ENCODE results near the gene ZNF618.
"Not testable (repeated sequence)": the region's sequence is repeated elsewhere in the genome, so short reads cannot be mapped to it uniquely, and the experiment has no call there.

ZNF618 gene

DNA sequence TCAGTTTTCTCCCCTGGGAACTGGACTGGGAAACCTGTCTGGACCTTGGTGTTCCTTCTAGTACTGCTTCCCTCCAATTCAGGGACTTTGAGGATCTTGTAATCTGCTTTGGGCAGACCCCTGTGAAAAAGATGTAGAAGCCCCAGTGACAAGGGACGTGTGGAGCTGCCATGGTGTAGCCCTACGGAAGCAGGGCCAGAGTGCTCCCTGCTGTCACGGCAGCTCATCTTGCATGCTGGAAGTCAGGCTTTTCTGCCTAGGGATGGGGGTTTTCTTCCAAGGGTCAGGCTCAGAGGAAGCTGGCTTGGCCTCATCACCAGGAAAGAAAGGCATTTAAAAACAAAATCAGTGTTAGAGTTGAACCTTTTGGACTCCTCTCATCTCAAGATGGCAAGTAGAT is 115.6 kb downstream of the ZNF618 start:
- TF ChIP-seq, protein P1, sequence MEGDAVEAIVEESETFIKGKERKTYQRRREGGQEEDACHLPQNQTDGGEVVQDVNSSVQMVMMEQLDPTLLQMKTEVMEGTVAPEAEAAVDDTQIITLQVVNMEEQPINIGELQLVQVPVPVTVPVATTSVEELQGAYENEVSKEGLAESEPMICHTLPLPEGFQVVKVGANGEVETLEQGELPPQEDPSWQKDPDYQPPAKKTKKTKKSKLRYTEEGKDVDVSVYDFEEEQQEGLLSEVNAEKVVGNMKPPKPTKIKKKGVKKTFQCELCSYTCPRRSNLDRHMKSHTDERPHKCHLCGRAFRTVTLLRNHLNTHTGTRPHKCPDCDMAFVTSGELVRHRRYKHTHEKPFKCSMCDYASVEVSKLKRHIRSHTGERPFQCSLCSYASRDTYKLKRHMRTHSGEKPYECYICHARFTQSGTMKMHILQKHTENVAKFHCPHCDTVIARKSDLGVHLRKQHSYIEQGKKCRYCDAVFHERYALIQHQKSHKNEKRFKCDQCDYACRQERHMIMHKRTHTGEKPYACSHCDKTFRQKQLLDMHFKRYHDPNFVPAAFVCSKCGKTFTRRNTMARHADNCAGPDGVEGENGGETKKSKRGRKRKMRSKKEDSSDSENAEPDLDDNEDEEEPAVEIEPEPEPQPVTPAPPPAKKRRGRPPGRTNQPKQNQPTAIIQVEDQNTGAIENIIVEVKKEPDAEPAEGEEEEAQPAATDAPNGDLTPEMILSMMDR (IDR thresholded peaks at IDR 0.05; ENCODE audit: extremely low read depth, missing control alignments): no peak
- DNase-seq (ENCODE audit: low spot score): no peak

DNA sequence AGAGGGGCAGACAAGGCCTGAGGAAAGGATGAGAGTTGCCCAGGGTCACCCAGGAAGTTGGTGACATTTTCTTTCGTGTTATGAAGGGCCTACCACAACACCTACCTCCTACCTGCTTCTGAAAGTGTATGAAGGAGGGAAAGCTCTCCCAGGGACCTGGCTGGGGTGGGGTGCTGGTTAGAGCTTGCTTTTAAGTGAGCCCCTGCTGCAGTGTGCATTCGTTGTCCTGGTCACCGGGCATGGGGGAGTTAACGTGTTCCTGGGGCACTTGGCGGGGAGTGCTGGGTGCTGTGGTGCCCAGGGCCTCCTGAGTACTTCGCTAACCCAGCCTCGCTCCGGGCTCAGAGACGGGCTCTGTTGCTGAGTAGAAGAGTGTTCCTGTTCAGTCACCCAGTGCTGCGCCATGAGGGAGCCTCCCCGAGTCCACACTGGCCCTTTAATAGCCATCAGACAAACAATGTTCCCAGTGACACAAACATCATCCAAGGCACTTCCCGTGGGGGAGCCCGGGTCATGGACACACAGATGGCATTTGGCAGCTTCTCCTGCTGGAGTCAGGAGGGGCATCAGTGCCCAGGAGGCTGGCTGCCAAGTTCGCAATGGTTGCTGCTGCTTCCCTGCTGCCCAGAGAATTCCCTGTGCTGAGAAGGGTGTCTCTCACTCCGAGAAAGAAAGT is 116.3 kb downstream of the ZNF618 start:
- DNase-seq (ENCODE audit: low spot score): no peak

DNA sequence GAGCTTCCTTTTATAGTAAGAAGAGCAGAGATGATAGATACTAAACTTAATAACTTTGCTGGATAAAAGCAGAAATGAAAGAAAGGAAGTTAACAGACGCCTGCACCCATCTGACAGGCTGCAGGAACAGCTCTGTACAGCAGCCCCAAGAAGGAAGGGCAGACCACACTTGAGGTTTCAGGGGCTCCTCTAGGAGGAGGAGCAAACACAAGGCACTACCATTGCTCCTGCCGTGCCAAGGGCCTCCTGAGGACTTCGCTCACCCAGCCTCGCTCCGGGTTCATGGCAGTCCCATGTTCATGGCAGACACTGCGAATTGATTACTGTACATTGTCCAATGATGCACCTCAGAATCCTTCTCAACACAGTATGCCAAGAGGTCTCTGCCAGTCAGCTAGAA is 116.9 kb downstream of the ZNF618 start:
- TF ChIP-seq, protein P1 (IDR thresholded peaks at IDR 0.05; ENCODE audit: extremely low read depth, missing control alignments): no peak
- no peak for DNase-seq (ENCODE audit: low spot score)

More for the DNA sequence above, 116.3 kb downstream of the ZNF618 start:
- TF ChIP-seq, protein P1 (IDR thresholded peaks at IDR 0.05; ENCODE audit: extremely low read depth, missing control alignments): no peak

DNA sequence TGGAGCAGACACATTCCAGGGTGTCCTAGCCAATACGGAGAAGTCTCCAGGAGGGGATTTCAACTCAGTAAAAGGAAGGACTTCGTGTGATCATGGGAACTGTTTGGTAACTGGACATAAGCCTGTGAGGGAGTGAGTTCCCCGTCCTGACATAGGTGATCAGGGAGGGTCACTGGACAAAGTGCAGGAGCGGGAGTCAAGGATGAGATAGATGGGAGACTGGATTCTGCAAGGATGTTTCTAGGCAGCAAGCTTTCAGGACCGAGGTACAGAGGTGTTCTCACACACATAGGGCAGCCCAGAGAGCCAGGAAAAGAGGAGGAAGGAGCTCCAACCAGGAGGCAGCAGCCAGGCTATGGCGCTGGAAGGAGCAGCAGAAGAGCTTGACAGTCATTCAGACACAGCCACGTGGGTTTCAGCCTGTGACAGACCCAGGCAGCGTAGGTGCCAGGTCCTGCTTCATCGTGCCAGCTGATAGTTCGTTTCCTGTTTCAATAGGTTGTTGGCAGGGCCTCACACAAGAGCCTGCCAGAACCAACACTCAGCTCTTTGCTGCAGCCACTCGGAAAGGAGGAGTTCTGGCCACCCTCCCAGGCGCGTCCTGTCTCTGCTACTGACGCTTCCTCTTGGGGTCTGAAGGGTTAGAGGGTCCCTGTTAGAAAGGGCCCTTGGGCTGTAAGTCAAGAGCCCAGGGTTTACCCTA is 117.9 kb downstream of the ZNF618 start:
- DNase-seq (ENCODE audit: low spot score): no peak
- TF ChIP-seq, protein P1 (IDR thresholded peaks at IDR 0.05; ENCODE audit: extremely low read depth, missing control alignments): no peak

DNA sequence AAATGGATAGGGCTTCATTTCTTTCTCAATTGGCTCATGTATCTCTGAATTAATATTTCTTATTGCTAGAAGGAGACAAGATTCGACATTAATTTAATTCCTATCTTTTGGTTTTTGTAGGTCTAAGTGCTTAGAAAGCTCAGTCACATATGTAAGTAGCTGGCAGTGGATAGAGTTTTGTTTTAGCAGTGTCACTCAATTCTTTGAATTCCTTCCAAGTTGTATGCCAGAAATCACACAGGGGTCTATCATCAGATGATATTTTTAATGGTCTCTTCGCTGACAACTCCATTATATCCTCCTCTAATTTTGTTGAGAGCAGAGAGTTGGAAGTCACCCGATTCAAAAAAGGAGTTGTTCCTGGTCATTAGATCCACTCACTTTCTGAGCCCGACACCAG is 119.3 kb downstream of the ZNF618 start:
- DNase-seq (ENCODE audit: low spot score): no peak
- TF ChIP-seq, protein P1 (IDR thresholded peaks at IDR 0.05; ENCODE audit: extremely low read depth, missing control alignments): no peak

DNA sequence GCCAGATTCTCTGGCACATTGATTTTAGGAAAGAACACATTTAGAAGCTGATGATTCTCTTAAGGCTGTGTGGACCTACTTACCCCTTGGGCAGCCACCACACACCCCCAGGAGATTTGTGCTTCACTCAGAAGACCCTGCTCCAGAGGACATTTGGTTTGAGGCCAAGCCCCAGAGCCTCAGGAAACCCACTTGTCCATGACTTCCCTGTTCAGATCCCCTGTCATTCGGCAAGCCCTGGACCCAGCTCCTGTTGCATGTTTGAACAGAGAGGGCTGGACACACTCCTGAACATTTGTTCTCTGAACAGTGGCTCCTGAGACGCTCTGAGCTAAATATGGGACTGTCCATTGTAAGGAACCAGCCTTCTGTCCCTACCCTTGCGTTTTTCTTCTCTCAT is 119.9 kb downstream of the ZNF618 start:
- TF ChIP-seq, protein P1 (IDR thresholded peaks at IDR 0.05; ENCODE audit: extremely low read depth, missing control alignments): no peak
- no peak for DNase-seq (ENCODE audit: low spot score)

DNA sequence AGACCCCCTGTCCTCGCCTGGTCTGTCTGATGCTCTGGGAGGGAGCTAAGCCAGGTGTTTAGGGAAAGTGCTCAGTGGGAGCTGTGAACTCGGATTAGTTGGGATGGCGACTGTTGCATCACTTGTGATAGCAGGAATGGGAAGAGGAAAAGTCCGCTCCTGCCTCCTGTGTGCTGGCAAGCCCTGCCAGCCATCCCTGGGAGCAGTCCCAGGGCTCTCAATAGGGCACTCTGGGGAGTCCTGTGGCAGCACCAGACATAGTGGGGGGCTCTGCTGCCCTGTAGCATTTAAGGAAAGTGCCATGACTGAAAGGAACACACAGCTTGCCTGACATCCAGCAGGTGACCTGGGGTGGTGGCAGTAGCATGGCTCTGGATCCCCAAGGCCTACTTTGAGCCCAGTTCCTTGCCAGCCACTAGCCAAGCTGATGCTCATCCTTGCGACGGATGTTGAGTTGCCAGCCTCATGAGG is 120.5 kb downstream of the ZNF618 start:
- TF ChIP-seq, protein P1 (IDR thresholded peaks at IDR 0.05; ENCODE audit: extremely low read depth, missing control alignments): no peak
- no peak for DNase-seq (ENCODE audit: low spot score)

DNA sequence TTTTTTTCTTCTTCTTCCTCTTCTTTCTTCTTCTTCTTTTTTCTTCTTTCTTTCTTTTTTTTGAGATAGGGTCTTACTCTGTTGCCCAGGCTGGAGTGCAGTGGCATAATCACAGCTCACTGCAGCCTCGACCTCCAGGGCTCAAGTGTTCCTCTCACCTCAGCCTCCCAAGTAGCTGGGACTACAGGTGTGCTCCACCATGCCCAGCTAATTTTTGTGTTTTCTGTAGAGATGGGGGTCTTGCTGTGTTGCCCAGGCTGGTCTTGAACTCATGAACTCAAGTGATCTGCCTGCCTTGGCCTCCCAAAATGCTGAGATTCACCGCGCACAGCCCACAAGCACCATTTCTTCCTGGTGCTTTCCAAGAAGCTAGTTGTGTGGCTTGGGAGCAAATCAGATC is 121.0 kb downstream of the ZNF618 start:
- not testable (repeated sequence) for DNase-seq (ENCODE audit: low spot score)

All from GM20000 (cell line).